Stimulated activated naive CD8-positive, alpha-beta T cell treated with anti-CD3 and anti-CD28 coated beads, Interleukin-15, Interleukin-2, amounts not matched to agents 100 ng/mL and 50 ng/mL, for 24 hours (primary cell): ENCODE data around the gene PDIA4.
"Not testable (repeated sequence)": the region's sequence is repeated elsewhere in the genome, so short reads cannot be mapped to it uniquely, and the experiment has no call there.

Source experiments
- H3K27ac Mint-ChIP-seq: one replicate; pipeline ENCODE4 v1.8.0; 2021; ENCODE audit warnings: mild to moderate bottlenecking, mixed read lengths
- H3K27me3 Mint-ChIP-seq: one replicate; pipeline ENCODE4 v1.8.0; 2021; ENCODE audit warnings: mixed read lengths
- H3K36me3 Mint-ChIP-seq: one replicate; pipeline ENCODE4 v1.8.0; 2021; ENCODE audit warnings: low read depth, mixed read lengths
- H3K4me1 Mint-ChIP-seq: one replicate; pipeline ENCODE4 v1.8.0; 2021; ENCODE audit warnings: low read depth, mixed read lengths
- H3K4me3 Mint-ChIP-seq: one replicate; pipeline ENCODE4 v1.8.0; 2021; ENCODE audit warnings: mild to moderate bottlenecking, mixed read lengths
- H3K9me3 Mint-ChIP-seq: one replicate; pipeline ENCODE4 v1.8.0; 2021; ENCODE audit warnings: mixed read lengths

PDIA4 gene

DNA sequence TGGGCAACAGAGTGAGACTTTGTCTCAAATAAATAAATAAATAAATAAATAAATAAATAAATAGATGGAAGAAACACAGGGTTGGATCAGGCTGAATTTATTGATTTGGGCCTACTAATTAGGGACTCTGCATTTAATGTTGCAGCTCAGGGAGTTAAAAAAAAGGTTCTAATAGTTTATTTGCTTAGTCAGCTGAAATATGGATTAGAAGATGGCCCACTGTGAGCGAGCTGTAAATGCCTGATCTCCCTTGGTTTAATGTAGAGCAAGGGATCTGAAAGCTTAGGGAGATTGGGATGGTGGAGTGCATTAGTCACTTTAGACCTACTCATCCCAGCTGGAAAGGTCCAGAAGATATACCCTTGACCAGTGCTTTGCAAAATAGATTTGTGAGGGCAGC lies 25.1 kb upstream of the PDIA4 start:
- H3K9me3 Mint-ChIP-seq = no peaks in the 10 kb centered on the region
- H3K4me3 Mint-ChIP-seq = no peak overlapping the region
- no peaks in the 10 kb centered on the region for H3K36me3 Mint-ChIP-seq
- H3K27ac Mint-ChIP-seq = no peak overlapping the region
- H3K27me3 Mint-ChIP-seq = no peaks in the 10 kb centered on the region
- H3K4me1 Mint-ChIP-seq = no peaks in the 10 kb centered on the region

GRCh38 chr7:149050941-149051340 lies 22.6 kb upstream of the PDIA4 start:
- no peaks in the 10 kb centered on the region for H3K4me1 Mint-ChIP-seq
- H3K27ac Mint-ChIP-seq = no peak overlapping the region
- H3K4me3 Mint-ChIP-seq = no peak overlapping the region
- H3K36me3 Mint-ChIP-seq = no peaks in the 10 kb centered on the region
- no peaks in the 10 kb centered on the region for H3K9me3 Mint-ChIP-seq
- H3K27me3 Mint-ChIP-seq = no peaks in the 10 kb centered on the region

- Mint-ChIP-seq H3K27me3 (no peaks in the 10 kb centered on the region), H3K27ac (no peak overlapping the region), H3K9me3 (no peaks in the 10 kb centered on the region), H3K36me3 (no peaks in the 10 kb centered on the region), H3K4me3 (no peak overlapping the region), H3K4me1 (no peaks in the 10 kb centered on the region)
Observed at GRCh38 chr7:149048805-149049204, 20.5 kb upstream of the PDIA4 start.

DNA sequence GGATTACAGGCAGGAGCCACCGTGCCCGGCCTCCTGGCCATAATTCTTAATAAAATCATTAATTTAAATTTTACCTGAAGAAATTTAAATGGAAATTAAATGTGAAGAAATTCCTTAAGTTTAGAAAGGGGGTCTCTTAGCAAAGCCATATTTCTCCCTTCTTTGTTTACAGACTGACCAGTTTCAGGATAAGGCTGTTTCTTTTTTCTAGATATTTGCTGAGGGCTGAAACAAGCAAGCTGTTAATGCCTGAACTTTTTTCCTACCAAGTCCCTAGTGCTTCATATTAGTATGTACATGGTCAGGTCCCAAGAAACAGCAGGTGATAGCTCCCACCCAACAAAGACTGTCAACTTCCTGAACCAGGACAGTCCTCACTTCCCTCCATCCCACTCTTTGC lies 18.1 kb upstream of the PDIA4 start:
- Mint-ChIP-seq H3K27me3 (no peaks in the 10 kb centered on the region), H3K4me3 (no peak overlapping the region), H3K36me3 (no peaks in the 10 kb centered on the region), H3K27ac (no peak overlapping the region), H3K4me1 (no peaks in the 10 kb centered on the region), H3K9me3 (no peaks in the 10 kb centered on the region)

GRCh38 chr7:149043936-149044335 lies 15.6 kb upstream of the PDIA4 start:
- H3K27ac Mint-ChIP-seq = no peak overlapping the region

GRCh38 chr7:149041350-149041749 lies 13.0 kb upstream of the PDIA4 start:
- peaks cover 4% of the 10 kb centered on the region for H3K36me3 Mint-ChIP-seq
- peaks cover 4% of the 10 kb centered on the region for H3K9me3 Mint-ChIP-seq
- H3K27ac Mint-ChIP-seq = no peak overlapping the region
- no peak overlapping the region for H3K4me3 Mint-ChIP-seq
- H3K4me1 Mint-ChIP-seq = peaks cover 10% of the 10 kb centered on the region
- peaks cover 7% of the 10 kb centered on the region for H3K27me3 Mint-ChIP-seq

More at GRCh38 chr7:149043936-149044335, 15.6 kb upstream of the PDIA4 start:
- H3K4me1 Mint-ChIP-seq = no peaks in the 10 kb centered on the region
- H3K27me3 Mint-ChIP-seq = no peaks in the 10 kb centered on the region
- H3K36me3 Mint-ChIP-seq = no peaks in the 10 kb centered on the region
- H3K9me3 Mint-ChIP-seq = no peaks in the 10 kb centered on the region
- no peak overlapping the region for H3K4me3 Mint-ChIP-seq

GRCh38 chr7:149038641-149039040 lies 10.3 kb upstream of the PDIA4 start:
- H3K9me3 Mint-ChIP-seq, H3K27me3 Mint-ChIP-seq, H3K4me1 Mint-ChIP-seq, H3K27ac Mint-ChIP-seq, H3K4me3 Mint-ChIP-seq, H3K36me3 Mint-ChIP-seq: not testable (repeated sequence)

- H3K4me3 Mint-ChIP-seq = peak overlapping the region; percentile 23
- H3K9me3 Mint-ChIP-seq = peaks cover 4% of the 10 kb centered on the region
- peaks cover 10% of the 10 kb centered on the region for H3K4me1 Mint-ChIP-seq
- H3K36me3 Mint-ChIP-seq = peaks cover 4% of the 10 kb centered on the region
- H3K27ac Mint-ChIP-seq = no peak overlapping the region
- H3K27me3 Mint-ChIP-seq = peaks cover 7% of the 10 kb centered on the region
Observed at GRCh38 chr7:149036676-149037075, 8.4 kb upstream of the PDIA4 start.

- Mint-ChIP-seq H3K27ac (no peak overlapping the region), H3K4me1 (peaks cover 24% of the 10 kb centered on the region), H3K9me3 (no peaks in the 10 kb centered on the region), H3K36me3 (peaks cover 9% of the 10 kb centered on the region), H3K4me3 (no peak overlapping the region), H3K27me3 (no peaks in the 10 kb centered on the region)
Observed at GRCh38 chr7:149031353-149031910, 3.1 kb upstream of the PDIA4 start.

DNA sequence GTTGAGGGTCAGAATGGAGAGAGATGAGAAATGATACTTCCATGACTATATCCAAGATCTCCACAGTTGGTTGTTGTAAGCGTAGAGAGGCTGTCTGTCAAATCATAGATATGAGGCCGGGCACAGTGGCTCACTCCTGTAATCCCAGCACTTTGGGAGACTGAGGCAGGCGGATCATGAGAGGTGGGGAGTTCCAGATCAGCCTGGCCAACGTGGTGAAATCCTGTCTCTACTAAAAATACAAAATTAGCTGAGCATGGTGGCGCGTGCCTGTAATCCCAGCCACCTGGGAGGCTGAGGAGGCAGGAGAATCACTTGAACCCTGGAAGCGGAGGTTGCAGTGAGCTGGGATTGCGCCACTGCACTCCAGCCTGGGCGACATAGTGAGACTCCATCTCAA lies 2.1 kb upstream of the PDIA4 start:
- not testable (repeated sequence) for H3K27ac Mint-ChIP-seq, H3K4me3 Mint-ChIP-seq, H3K27me3 Mint-ChIP-seq, H3K9me3 Mint-ChIP-seq
- Mint-ChIP-seq H3K4me1 (peaks cover 34% of the 10 kb centered on the region), H3K36me3 (peaks cover 16% of the 10 kb centered on the region)

- H3K4me1 Mint-ChIP-seq = peaks cover 48% of the 10 kb centered on the region
- peaks cover 31% of the 10 kb centered on the region for H3K36me3 Mint-ChIP-seq
- no peaks in the 10 kb centered on the region for H3K27me3 Mint-ChIP-seq
- H3K4me3 Mint-ChIP-seq = peak overlapping the region; percentile 91
- H3K27ac Mint-ChIP-seq = peak overlapping the region; percentile 93
- H3K9me3 Mint-ChIP-seq = no peaks in the 10 kb centered on the region
Observed at GRCh38 chr7:149027611-149028345, 527 bp downstream of the PDIA4 start.

GRCh38 chr7:149027055-149027454 lies 1.2 kb downstream of the PDIA4 start:
- H3K9me3 Mint-ChIP-seq = no peaks in the 10 kb centered on the region
- peaks cover 34% of the 10 kb centered on the region for H3K36me3 Mint-ChIP-seq
- H3K4me3 Mint-ChIP-seq = peak overlapping the region; percentile 91
- peaks cover 55% of the 10 kb centered on the region for H3K4me1 Mint-ChIP-seq
- no peaks in the 10 kb centered on the region for H3K27me3 Mint-ChIP-seq
- peak overlapping the region; percentile 93 for H3K27ac Mint-ChIP-seq

- Mint-ChIP-seq H3K27ac (no peak overlapping the region), H3K4me1 (peaks cover 48% of the 10 kb centered on the region), H3K36me3 (peaks cover 57% of the 10 kb centered on the region), H3K9me3 (no peaks in the 10 kb centered on the region), H3K4me3 (no peak overlapping the region), H3K27me3 (no peaks in the 10 kb centered on the region)
Observed at GRCh38 chr7:149023662-149024061, 4.6 kb downstream of the PDIA4 start.

- Mint-ChIP-seq H3K4me1 (peaks cover 48% of the 10 kb centered on the region), H3K4me3 (no peak overlapping the region), H3K27me3 (no peaks in the 10 kb centered on the region), H3K9me3 (no peaks in the 10 kb centered on the region), H3K27ac (no peak overlapping the region), H3K36me3 (peaks cover 57% of the 10 kb centered on the region)
Observed at GRCh38 chr7:149022756-149023360, 5.4 kb downstream of the PDIA4 start.

GRCh38 chr7:149021725-149022062 lies 6.6 kb downstream of the PDIA4 start:
- H3K27ac Mint-ChIP-seq = peak overlapping the region; percentile 18
- peaks cover 52% of the 10 kb centered on the region for H3K36me3 Mint-ChIP-seq
- peaks cover 40% of the 10 kb centered on the region for H3K4me1 Mint-ChIP-seq

GRCh38 chr7:149020483-149020882 lies 7.8 kb downstream of the PDIA4 start:
- peaks cover 28% of the 10 kb centered on the region for H3K4me1 Mint-ChIP-seq
- H3K4me3 Mint-ChIP-seq = no peak overlapping the region
- peaks cover 50% of the 10 kb centered on the region for H3K36me3 Mint-ChIP-seq
- H3K27ac Mint-ChIP-seq = peak overlapping the region; percentile 31
- H3K9me3 Mint-ChIP-seq = no peaks in the 10 kb centered on the region
- H3K27me3 Mint-ChIP-seq = no peaks in the 10 kb centered on the region

More at GRCh38 chr7:149021725-149022062, 6.6 kb downstream of the PDIA4 start:
- H3K27me3 Mint-ChIP-seq = no peaks in the 10 kb centered on the region
- no peak overlapping the region for H3K4me3 Mint-ChIP-seq
- H3K9me3 Mint-ChIP-seq = no peaks in the 10 kb centered on the region
